ENCODE results near the gene GZF1.

- no peak for TF ChIP-seq CTCF (IDR thresholded peaks at IDR 0.05)
- no peak for TF ChIP-seq POLR2A (IDR thresholded peaks at IDR 0.05; ENCODE audit: low read depth)
- TF ChIP-seq POLR2AphosphoS5 (IDR thresholded peaks at IDR 0.05), result no peak
Measured at GRCh38 chr20:23415959-23416583, 54.1 kb downstream of the GZF1 start.

All from esophagus muscularis mucosa (tissue), 3 donors.